ENCODE measurements around the gene STOML1.

STOML1 gene

GRCh38 chr15:73952171-73952912 is 39.8 kb downstream of the STOML1 start:
- no peak for TF ChIP-seq CTCF (IDR thresholded peaks at IDR 0.05; ENCODE audit: low read depth, low read length)
- no peak overlapping the region for H3K4me3 ChIP-seq (ENCODE audit: low read depth, low read length)
- H3K4me1 ChIP-seq: peaks cover 16% of the 10 kb centered on the region
- H3K36me3 ChIP-seq: no peaks in the 10 kb centered on the region
- H3K27me3 ChIP-seq: no peaks in the 10 kb centered on the region
- no peak for DNase-seq
- H3K9me3 ChIP-seq: no peaks in the 10 kb centered on the region

GRCh38 chr15:73951601-73952000 is 40.5 kb downstream of the STOML1 start:
- Histone ChIP-seq H3K9me3 (no peaks in the 10 kb centered on the region), H3K36me3 (no peaks in the 10 kb centered on the region), H3K27me3 (no peaks in the 10 kb centered on the region), H3K4me1 (peaks cover 16% of the 10 kb centered on the region), H3K4me3 (ENCODE audit: low read depth, low read length) (no peak overlapping the region)
- no peak for TF ChIP-seq CTCF (IDR thresholded peaks at IDR 0.05; ENCODE audit: low read depth, low read length)
- no peak for DNase-seq

- H3K36me3 ChIP-seq: no peaks in the 10 kb centered on the region
- no peak overlapping the region for H3K4me3 ChIP-seq (ENCODE audit: low read depth, low read length)
- peaks cover 16% of the 10 kb centered on the region for H3K4me1 ChIP-seq
- peak; percentile 90 for TF ChIP-seq CTCF (IDR thresholded peaks at IDR 0.05; ENCODE audit: low read depth, low read length)
- peak; percentile 97 for DNase-seq
- no peaks in the 10 kb centered on the region for H3K9me3 ChIP-seq
- no peaks in the 10 kb centered on the region for H3K27me3 ChIP-seq
Observed at GRCh38 chr15:73950831-73951561, 41.1 kb downstream of the STOML1 start.

GRCh38 chr15:73950479-73950830 is 41.6 kb downstream of the STOML1 start:
- Histone ChIP-seq H3K4me3 (ENCODE audit: low read depth, low read length) (no peak overlapping the region), H3K36me3 (no peaks in the 10 kb centered on the region), H3K9me3 (no peaks in the 10 kb centered on the region), H3K27me3 (no peaks in the 10 kb centered on the region), H3K4me1 (peaks cover 16% of the 10 kb centered on the region)
- TF ChIP-seq CTCF (IDR thresholded peaks at IDR 0.05; ENCODE audit: low read depth, low read length): no peak
- DNase-seq: no peak

GRCh38 chr15:73949496-73949895 is 42.6 kb downstream of the STOML1 start:
- no peak overlapping the region for H3K4me3 ChIP-seq (ENCODE audit: low read depth, low read length)
- no peaks in the 10 kb centered on the region for H3K9me3 ChIP-seq
- TF ChIP-seq CTCF (IDR thresholded peaks at IDR 0.05; ENCODE audit: low read depth, low read length): no peak
- peaks cover 21% of the 10 kb centered on the region for H3K4me1 ChIP-seq
- no peak for DNase-seq
- no peaks in the 10 kb centered on the region for H3K36me3 ChIP-seq
- no peaks in the 10 kb centered on the region for H3K27me3 ChIP-seq

GRCh38 chr15:73948982-73949381 is 43.1 kb downstream of the STOML1 start:
- Histone ChIP-seq H3K4me3 (ENCODE audit: low read depth, low read length) (no peak overlapping the region), H3K27me3 (no peaks in the 10 kb centered on the region), H3K36me3 (no peaks in the 10 kb centered on the region), H3K4me1 (peaks cover 27% of the 10 kb centered on the region), H3K9me3 (no peaks in the 10 kb centered on the region)
- DNase-seq: no peak
- TF ChIP-seq CTCF (IDR thresholded peaks at IDR 0.05; ENCODE audit: low read depth, low read length): no peak

Data from BE2C (cell line).